Measurements from ENCODE around the gene PGD. TPM values are rescaled to one million over a fixed set of nuclear protein-coding genes. Genes with fewer than 3 reads are reported as not detected.
A peak's percentile ranks its signal among the peaks of the same experiment; 100 is the strongest.

PGD gene
- total and polyA plus RNA-seq, 2 of the 13 experiments (the other 11 are each of a cell fraction or from before 2014, with no cell fraction given), result 64.8 to 210 TPM

GRCh38 chr1:10398734-10399443 is at the start of gene PGD (continued):
- TF ChIP-seq SPEN (CRISPR knock-in tag; IDR thresholded peaks at IDR 0.05; ENCODE audit: low read depth) (peak; percentile 69; the same call in 1 of the 2 replicates), GABPB1 (CRISPR knock-in tag; IDR thresholded peaks at IDR 0.05) (peak; percentile 81; the same call in 1 of the 2 replicates), GRHL1 (CRISPR knock-in tag; conservative IDR thresholded peaks at IDR 0.05) (no peak), TSC22D2 (CRISPR knock-in tag; IDR thresholded peaks at IDR 0.05; ENCODE audit: borderline replicate concordance) (0 out of 2 replicates have a peak, but pooled peaks have one; percentile 4), SAFB2 (CRISPR knock-in tag; IDR thresholded peaks at IDR 0.05; ENCODE audit: borderline replicate concordance, low read depth) (peak; percentile 52), ARID4A (CRISPR knock-in tag; IDR thresholded peaks at IDR 0.05; ENCODE audit: borderline replicate concordance) (peak; percentile 94), ZNF510 (CRISPR knock-in tag; IDR thresholded peaks at IDR 0.05; ENCODE audit: low read depth) (peak; percentile 94; the same call in 1 of the 2 replicates), U2AF1 (optimal IDR thresholded peaks at IDR 0.05; ENCODE audit: low read depth, low read length) (no peak), ZNF281 (CRISPR knock-in tag; IDR thresholded peaks at IDR 0.05; ENCODE audit: borderline replicate concordance) (peak; percentile 36), ZNF44 (CRISPR knock-in tag; IDR thresholded peaks at IDR 0.05) (no peak), POLR2AphosphoS5 (IDR thresholded peaks at IDR 0.05; ENCODE audit: low read depth, low read length) (peak; percentile 91), ZNF703 (CRISPR knock-in tag; IDR thresholded peaks at IDR 0.05; ENCODE audit: borderline replicate concordance) (no peak; the same call in 1 of the 2 replicates), PAF1 (CRISPR knock-in tag; IDR thresholded peaks at IDR 0.05) (no peak), ERF (CRISPR knock-in tag; IDR thresholded peaks at IDR 0.05) (peak; percentile 70), ZNF232 (CRISPR knock-in tag; IDR thresholded peaks at IDR 0.05; ENCODE audit: borderline replicate concordance) (peak; percentile 50; the same call in 1 of the 2 replicates), ZNF460 (CRISPR knock-in tag; IDR thresholded peaks at IDR 0.05; ENCODE audit: borderline replicate concordance) (no peak), ZNF101 (CRISPR knock-in tag; IDR thresholded peaks at IDR 0.05; ENCODE audit: borderline replicate concordance, low read depth) (0 out of 2 replicates have a peak, but pooled peaks have one; percentile 46)
- TF ChIP-seq, protein P1, sequence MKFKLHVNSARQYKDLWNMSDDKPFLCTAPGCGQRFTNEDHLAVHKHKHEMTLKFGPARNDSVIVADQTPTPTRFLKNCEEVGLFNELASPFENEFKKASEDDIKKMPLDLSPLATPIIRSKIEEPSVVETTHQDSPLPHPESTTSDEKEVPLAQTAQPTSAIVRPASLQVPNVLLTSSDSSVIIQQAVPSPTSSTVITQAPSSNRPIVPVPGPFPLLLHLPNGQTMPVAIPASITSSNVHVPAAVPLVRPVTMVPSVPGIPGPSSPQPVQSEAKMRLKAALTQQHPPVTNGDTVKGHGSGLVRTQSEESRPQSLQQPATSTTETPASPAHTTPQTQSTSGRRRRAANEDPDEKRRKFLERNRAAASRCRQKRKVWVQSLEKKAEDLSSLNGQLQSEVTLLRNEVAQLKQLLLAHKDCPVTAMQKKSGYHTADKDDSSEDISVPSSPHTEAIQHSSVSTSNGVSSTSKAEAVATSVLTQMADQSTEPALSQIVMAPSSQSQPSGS (CRISPR knock-in tag; IDR thresholded peaks at IDR 0.05), result peak; percentile 89
